GM12878 (cell line): ENCODE measurements around the gene FAM234A. TPM values are rescaled to one million over a fixed set of nuclear protein-coding genes. Genes with fewer than 3 reads are reported as not detected.
A peak's percentile ranks its signal among the peaks of the same experiment; 100 is the strongest.

Experiments used
- ATAC-seq: fragments of 200-7000 bp; cut with Tn5 transposase; 3 replicates; pipeline ENCODE4 v1.9.1; 2020; ENCODE audit warnings: mild to moderate bottlenecking, moderate library complexity
- BruUV-seq: library from RNA; stranded (reverse); fragments of 400-500 nt; replicated peaks from 2 replicates; lab custom pipeline; 2021; lab: Mats Ljungman, UMichigan
- CTCF ChIA-PET: fragments of 300-600 bp; sonication (Branson Sonifier 250); formaldehyde crosslinking; extraction: SDS; loops from one replicate; lab custom pipeline; 2021; ENCODE audit warnings: inconsistent platforms; lab: Yijun Ruan, JAX
- POLR2A ChIA-PET: fragments of 350-600 bp; formaldehyde crosslinking; extraction: SDS; loops from one replicate; lab custom pipeline; 2021; ENCODE audit warnings: inconsistent platforms; lab: Charles Lee
- RAD21 ChIA-PET: fragments of 300-600 bp; sonication (Branson Sonifier 250); formaldehyde crosslinking; loops from one replicate; lab custom pipeline; 2023; ENCODE audit warnings: antibody characterized with exemption; ENCODE audit not compliant: unreplicated experiment; lab: Charles Lee
- SMC1A ChIA-PET: fragments of 300-600 bp; sonication (Branson Sonifier 250); formaldehyde crosslinking; loops from one replicate; lab custom pipeline; 2023; ENCODE audit not compliant: unreplicated experiment, uncharacterized antibody; lab: Charles Lee
- DNase-seq: peaks from one replicate; pipeline ENCODE4 v3.0.0-alpha.2; 2011; ENCODE audit warnings: low read depth, low spot score
- FAIRE-seq: peaks from 3 replicates; lab custom pipeline; 2011; peaks lifted over from hg19 to GRCh38; lab: Jason Lieb, UNC
- H2AFZ ChIP-seq: 2 replicates; pipeline ENCODE4 v1.6.0; 2011; ENCODE audit warnings: low read depth, low read length, control low read depth; ENCODE audit not compliant: control insufficient read depth
- H3K27ac ChIP-seq: 2 replicates; pipeline ENCODE4 v1.5.1; 2011; ENCODE audit warnings: control low read depth; ENCODE audit not compliant: control insufficient read depth, insufficient read depth
- H3K27me3 ChIP-seq, 2 experiments: replicated peaks in 1 of 2; 2 replicates each; pipeline versions ENCODE4 v1.6.0 to v1.6.1; 2011; ENCODE audit warnings: low read length in 1 of 2; ENCODE audit not compliant: control insufficient read depth in 2 of 2, insufficient read depth in 2 of 2
- H3K36me3 ChIP-seq, 2 experiments: 2 replicates each; pipeline ENCODE4 v1.5.1; 2011; ENCODE audit warnings: low read length in 1 of 2; ENCODE audit not compliant: control insufficient read depth in 2 of 2, insufficient read depth in 2 of 2
- H3K4me1 ChIP-seq: 2 replicates; pipeline ENCODE4 v1.6.1; 2011; ENCODE audit warnings: mild to moderate bottlenecking, low read length, moderate library complexity, mixed read lengths; ENCODE audit not compliant: control insufficient read depth, insufficient read depth
- H3K4me2 ChIP-seq: 2 replicates; pipeline ENCODE4 v1.6.0; 2011; ENCODE audit warnings: control low read depth; ENCODE audit not compliant: control insufficient read depth, insufficient read depth
- H3K4me3 ChIP-seq: fragments of 200-600 bp; sonication (generic); 2 replicates; pipeline ENCODE4 v1.5.1; 2016
- H3K79me2 ChIP-seq: 2 replicates; pipeline ENCODE4 v1.6.0; 2011; ENCODE audit warnings: low read length; ENCODE audit not compliant: control insufficient read depth, insufficient read depth
- H3K9ac ChIP-seq: 2 replicates; pipeline ENCODE4 v1.8.0; 2011; ENCODE audit warnings: low read length, control low read depth, mixed read lengths; ENCODE audit not compliant: control insufficient read depth, insufficient read depth
- H3K9me3 ChIP-seq: replicated peaks from 3 replicates; pipeline ENCODE4 v1.5.1; 2011; ENCODE audit warnings: mild to moderate bottlenecking, low read length; ENCODE audit not compliant: control insufficient read depth, insufficient read depth
- H4K20me1 ChIP-seq: 2 replicates; pipeline ENCODE4 v1.6.0; 2011; ENCODE audit not compliant: control insufficient read depth, insufficient read depth
- HCFC1 ChIP-seq: fragments of 150-350 bp; IDR thresholded peaks from 2 replicates; pipeline ENCODE4 v1.6.1; 2014; ENCODE audit warnings: low read length
- POLR2A ChIP-seq: IDR thresholded peaks from 2 replicates; pipeline ENCODE4 v1.6.1; 2011; ENCODE audit warnings: low read depth, mild to moderate bottlenecking, low read length
- WGBS: methylation state at CpG from one replicate; pipeline ENCODE4 v1.1.6; 2016; ENCODE audit warnings: low lambda C conversion rate; ENCODE audit not compliant: insufficient replicate concordance, insufficient coverage; ENCODE audit errors: missing lambda C conversion rate; 5-methylcytosine and 5-hydroxymethylcytosine counted together
- in situ Hi-C: fragments of 300-500 bp; cut with MboI; formaldehyde crosslinking; loops from 9 replicates; pipeline ENCODE4 v1.14.3; 2018; ENCODE audit warnings: mixed read lengths
- intact Hi-C: fragments of 100-400 bp; cut with micrococcal nuclease; formaldehyde crosslinking; loops from one replicate; pipeline ENCODE4 v1.14.2; 2022; ENCODE audit not compliant: unreplicated experiment
- polyA plus RNA-seq, 11 experiments: library from polyadenylated mRNA; depleted of rRNA in 4 of 11; unstranded in 6 of 11; stranded (reverse) in 5 of 11; fragments of >200 nt; fragmentation: Nextera tagmentation in 4 of 11; fragmentation: Illumina TruSeq in 1 of 11; extraction: Ambion mirVana in 4 of 11; extraction: Trizol in 1 of 11; gene quantifications; 1 replicate in 1 of 11; 2 replicates in 10 of 11; pipeline versions ENCODE4 v1.2.1 to v1.2.3, GENCODE V29; 2011 to 2016; ENCODE audit warnings: inconsistent platforms in 2 of 11, missing spikeins in 2 of 11, low read depth in 1 of 11
- total RNA-seq, 4 experiments: library from RNA; depleted of rRNA in 3 of 4; stranded (reverse); fragments of >200 nt in 3 of 4; fragmentation: Illumina TruSeq in 1 of 4; extraction: Trizol in 1 of 4; gene quantifications; 2 replicates each; pipeline versions ENCODE4 v1.2.1 to v1.2.3, GENCODE V29; 2013 to 2021
- TF ChIP-seq, protein P1 (sequence below): IDR thresholded peaks from 2 replicates; pipeline ENCODE4 v1.6.1; 2012; ENCODE audit warnings: low read depth, low read length, improper control_type of control experiment

FAM234A gene
- total and polyA plus RNA-seq, 10 of the 15 experiments (the other 5 are each of a cell fraction or from before 2014, with no cell fraction given), result 1.6 to 37.6 (median 17.3) TPM

DNA sequence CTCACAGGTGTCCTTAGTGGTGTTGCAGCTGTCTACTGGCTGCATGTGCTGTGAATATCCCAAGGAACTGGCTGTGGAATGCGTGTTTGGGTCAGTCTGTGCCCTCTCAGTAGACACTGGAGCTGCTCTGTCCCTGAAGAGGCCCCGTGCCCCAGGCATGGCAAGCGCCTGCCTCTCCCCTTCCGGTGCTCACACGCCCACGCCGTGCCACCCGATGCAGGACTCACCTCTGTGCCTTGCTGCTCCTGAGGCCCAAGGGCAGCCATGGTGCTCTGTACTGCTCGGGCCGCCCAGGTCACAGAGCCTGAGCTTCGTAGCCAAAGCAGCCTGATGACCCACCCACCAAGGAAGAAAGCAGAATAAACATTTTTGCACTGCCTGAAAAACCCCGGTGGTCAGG lies 31.1 kb downstream of the FAM234A start:
- H2AFZ ChIP-seq, result no peak overlapping the region
- no peaks in the 10 kb centered on the region for H3K4me1 ChIP-seq
- FAIRE-seq (no peak), ATAC-seq (no peak), DNase-seq (no peak)
- SMC1A ChIA-PET, result interaction anchor here (0.5 kb wide), 1 partner anchor 50 kb away, joined by 3 read pairs; no protein-coding TSS in a partner anchor
- H3K9ac ChIP-seq, result no peak overlapping the region
- no peak overlapping the region for H3K4me2 ChIP-seq
- H3K79me2 ChIP-seq, result no peaks in the 10 kb centered on the region
- no peak overlapping the region for H3K27ac ChIP-seq
- POLR2A ChIA-PET, result no interaction called here
- BruUV-seq, result no TSS peak
- 51% methylated on average over 12 of the region's 12 CpGs for WGBS
- H3K27me3 ChIP-seq, result no peaks in the 10 kb centered on the region
- intact Hi-C loops, result no loop called here
- H3K9me3 ChIP-seq, result no peaks in the 10 kb centered on the region
- no peak overlapping the region for H3K4me3 ChIP-seq
- H3K36me3 ChIP-seq, result no peaks in the 10 kb centered on the region; a peak in 1 of 4 replicates
- H4K20me1 ChIP-seq, result no peaks in the 10 kb centered on the region
- in situ Hi-C loops, result no loop called here
- peak; percentile 44; the same call in 1 of the 2 replicates for TF ChIP-seq POLR2A
- TF ChIP-seq, protein P1, sequence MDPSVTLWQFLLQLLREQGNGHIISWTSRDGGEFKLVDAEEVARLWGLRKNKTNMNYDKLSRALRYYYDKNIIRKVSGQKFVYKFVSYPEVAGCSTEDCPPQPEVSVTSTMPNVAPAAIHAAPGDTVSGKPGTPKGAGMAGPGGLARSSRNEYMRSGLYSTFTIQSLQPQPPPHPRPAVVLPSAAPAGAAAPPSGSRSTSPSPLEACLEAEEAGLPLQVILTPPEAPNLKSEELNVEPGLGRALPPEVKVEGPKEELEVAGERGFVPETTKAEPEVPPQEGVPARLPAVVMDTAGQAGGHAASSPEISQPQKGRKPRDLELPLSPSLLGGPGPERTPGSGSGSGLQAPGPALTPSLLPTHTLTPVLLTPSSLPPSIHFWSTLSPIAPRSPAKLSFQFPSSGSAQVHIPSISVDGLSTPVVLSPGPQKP, result no peak
- RAD21 ChIA-PET, result no interaction called here
- CTCF ChIA-PET, result no interaction called here

DNA sequence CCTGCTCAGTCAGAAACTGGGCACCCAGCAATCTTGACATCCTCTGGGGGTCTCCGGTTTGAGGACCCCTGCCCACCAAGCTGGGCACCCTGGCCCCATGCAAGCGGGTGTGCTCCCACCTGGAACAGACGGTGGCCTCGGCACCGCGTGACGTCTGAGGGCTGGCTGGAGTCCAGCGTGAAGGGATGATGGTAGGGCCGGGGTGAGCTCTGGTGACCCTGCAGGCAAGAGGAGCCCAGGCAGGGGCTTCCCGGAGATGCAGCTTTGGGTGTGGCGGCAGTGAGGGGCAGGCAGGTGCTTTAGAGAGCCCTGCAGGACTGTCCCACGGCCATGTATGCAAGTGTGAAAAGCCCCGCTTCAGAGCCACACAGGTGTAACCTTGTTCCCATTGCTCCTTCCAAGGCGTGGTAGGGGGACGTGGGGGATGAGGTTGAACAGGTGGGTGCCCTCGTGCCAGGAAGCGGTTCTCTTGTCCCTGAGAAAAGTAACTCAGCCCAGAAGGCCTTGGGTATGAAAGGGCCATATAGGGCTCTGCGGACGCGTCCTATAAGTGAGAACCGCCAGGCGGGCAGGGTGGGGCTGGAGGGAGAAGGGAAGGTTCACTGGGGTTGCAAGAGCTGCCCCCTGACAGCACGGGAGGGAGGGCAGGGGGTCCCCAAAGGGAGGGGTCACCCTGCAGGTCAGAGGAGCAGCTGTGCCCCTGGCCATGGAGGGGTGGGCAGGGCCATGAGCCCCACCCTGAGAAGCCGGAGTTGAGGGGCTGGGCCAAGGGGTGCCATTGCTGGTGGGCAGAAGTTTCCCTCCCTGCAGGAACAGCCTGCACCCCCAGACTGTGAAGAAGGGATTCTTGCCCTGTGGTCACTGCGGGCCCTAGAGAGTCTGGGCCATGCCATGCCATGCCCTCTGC lies 31.9 kb downstream of the FAM234A start:
- Histone ChIP-seq H3K27ac (no peak overlapping the region), H3K9me3 (no peaks in the 10 kb centered on the region), H2AFZ (no peak overlapping the region), H3K9ac (no peak overlapping the region), H3K27me3 (no peaks in the 10 kb centered on the region), H4K20me1 (no peaks in the 10 kb centered on the region), H3K79me2 (no peaks in the 10 kb centered on the region), H3K4me2 (no peak overlapping the region), H3K4me1 (no peaks in the 10 kb centered on the region), H3K36me3 (no peaks in the 10 kb centered on the region), H3K4me3 (no peak overlapping the region)
- ChIA-PET CTCF (no interaction called here), SMC1A (no interaction called here), POLR2A (no interaction called here), RAD21 (no interaction called here)
- ATAC-seq, result no peak
- WGBS, result 75% methylated on average over 23 of the region's 25 CpGs
- no peak for DNase-seq
- in situ Hi-C loops (no loop called here), intact Hi-C loops (no loop called here)
- no TSS peak for BruUV-seq
- TF ChIP-seq POLR2A (0 out of 2 replicates have a peak, but pooled peaks have one; percentile 4), HCFC1 (no peak)
- FAIRE-seq, result no peak
